Islet of Langerhans (tissue), 1 donor: ENCODE measurements around the gene FBXL22.

ENCODE experiments used
- FAIRE-seq: peaks from one replicate; lab custom pipeline; 2011; peaks lifted over from hg19 to GRCh38; lab: Jason Lieb, UNC

The FBXL22 gene

GRCh38 chr15:63597038-63597790, at the start of gene FBXL22:
Gene FBXL22, plus strand, starts transcription at chr15:63597387. Its CDS starts 6 bp downstream, at chr15:63597393.
- FAIRE-seq: no peak

- no peak for FAIRE-seq
Observed at GRCh38 chr15:63551400-63551799, 45.8 kb upstream of the FBXL22 start.

- peak; percentile 96 for FAIRE-seq
Observed at GRCh38 chr15:63553388-63553791, 43.8 kb upstream of the FBXL22 start.

- peak; percentile 74 for FAIRE-seq
Observed at GRCh38 chr15:63554337-63554927, 42.8 kb upstream of the FBXL22 start.

GRCh38 chr15:63555507-63555906, 41.7 kb upstream of the FBXL22 start:
- FAIRE-seq: no peak

- FAIRE-seq: no peak
Observed at GRCh38 chr15:63556246-63556645, 40.9 kb upstream of the FBXL22 start.

- FAIRE-seq: no peak
Observed at GRCh38 chr15:63556736-63557135, 40.5 kb upstream of the FBXL22 start.

- no peak for FAIRE-seq
Observed at GRCh38 chr15:63559753-63560152, 37.4 kb upstream of the FBXL22 start.

GRCh38 chr15:63560741-63561448, 36.3 kb upstream of the FBXL22 start:
- no peak for FAIRE-seq

GRCh38 chr15:63564093-63564492, 33.1 kb upstream of the FBXL22 start:
- peak; percentile 93 for FAIRE-seq

- FAIRE-seq: no peak
Observed at GRCh38 chr15:63565536-63566186, 31.5 kb upstream of the FBXL22 start.

GRCh38 chr15:63572749-63573464, 24.3 kb upstream of the FBXL22 start:
- no peak for FAIRE-seq

- FAIRE-seq: no peak
Observed at GRCh38 chr15:63573533-63573932, 23.7 kb upstream of the FBXL22 start.

GRCh38 chr15:63575312-63575711, 21.9 kb upstream of the FBXL22 start:
- no peak for FAIRE-seq

GRCh38 chr15:63576441-63576840, 20.7 kb upstream of the FBXL22 start:
- FAIRE-seq: no peak

GRCh38 chr15:63582179-63582578, 15.0 kb upstream of the FBXL22 start:
- FAIRE-seq: no peak

GRCh38 chr15:63582718-63583426, 14.3 kb upstream of the FBXL22 start:
- FAIRE-seq: no peak

GRCh38 chr15:63586790-63587189, 10.4 kb upstream of the FBXL22 start:
- no peak for FAIRE-seq

GRCh38 chr15:63587527-63587926, 9.7 kb upstream of the FBXL22 start:
- no peak for FAIRE-seq

GRCh38 chr15:63588826-63589225, 8.4 kb upstream of the FBXL22 start:
- FAIRE-seq: no peak
